ENCODE data around the gene CAMK2A. TPM values are rescaled to one million over a fixed set of nuclear protein-coding genes. Genes with fewer than 3 reads are reported as not detected.
A peak's percentile ranks its signal among the peaks of the same experiment; 100 is the strongest.

Gene CAMK2A
- total and polyA plus RNA-seq, 2 experiments from 2014 or later = 0.43 TPM; not detected in 1

DNA sequence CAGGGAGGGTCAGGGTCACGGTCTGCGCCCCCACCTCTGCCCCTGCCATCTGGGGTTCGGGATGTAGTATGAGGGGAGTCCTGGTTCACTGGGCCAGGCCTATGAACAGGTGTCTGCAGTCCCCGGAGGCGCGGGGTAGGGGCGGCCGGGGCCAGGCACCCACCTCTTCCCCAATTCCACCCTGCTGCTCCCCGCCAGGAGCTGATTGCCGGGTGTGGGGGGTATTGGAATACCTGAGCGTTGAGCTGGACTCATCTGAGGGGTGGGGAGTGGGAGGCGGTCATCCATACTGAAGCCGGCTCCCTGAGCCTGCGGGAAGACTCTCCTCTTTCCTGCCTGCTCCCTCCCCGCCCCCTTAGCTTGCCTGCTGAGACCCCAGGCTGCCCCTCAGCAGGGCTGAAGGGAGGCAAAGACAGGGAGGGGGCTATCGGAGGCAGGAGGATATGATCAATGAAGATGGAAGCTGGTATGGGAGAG, 99.0 kb downstream of the CAMK2A start:
- Histone ChIP-seq H3K27ac (no peak overlapping the region), H2AFZ (no peak overlapping the region), H3K36me3 (ENCODE audit: low read depth) (no peaks in the 10 kb centered on the region), H4K20me1 (ENCODE audit: insufficient read depth) (no peaks in the 10 kb centered on the region), H3K4me3 (no peak overlapping the region), H3F3A (ENCODE audit: insufficient read depth) (no peaks in the 10 kb centered on the region), H3K9ac (no peak overlapping the region), H3K79me2 (ENCODE audit: insufficient read depth) (no peaks in the 10 kb centered on the region), H3K4me1 (ENCODE audit: insufficient read depth) (no peaks in the 10 kb centered on the region), H3K4me2 (ENCODE audit: unreplicated experiment) (no peak overlapping the region), H3K9me2 (ENCODE audit: insufficient read depth) (no peaks in the 10 kb centered on the region), H3K9me3 (ENCODE audit: low read depth) (no peaks in the 10 kb centered on the region), H3K27me3 (replicated peaks; ENCODE audit: insufficient read depth) (peaks cover 39% of the 10 kb centered on the region)
- WGBS, 2 experiments (ENCODE audit: low coverage in 1 of 2, low lambda C conversion rate in 2 of 2, missing lambda C conversion rate in 2 of 2) = 41 to 58% methylated on average over 7 to 15 of the region's 16 CpGs
- TF ChIP-seq EZH2 (IDR thresholded peaks at IDR 0.05; ENCODE audit: insufficient read depth, poor library complexity, severe bottlenecking) (no peak), EZH2phosphoT487 (IDR thresholded peaks at IDR 0.05; ENCODE audit: insufficient read depth, low read depth) (no peak)
- in situ Hi-C loops (cut with MboI) = no loop called here
- DNase-seq = no peak

DNA sequence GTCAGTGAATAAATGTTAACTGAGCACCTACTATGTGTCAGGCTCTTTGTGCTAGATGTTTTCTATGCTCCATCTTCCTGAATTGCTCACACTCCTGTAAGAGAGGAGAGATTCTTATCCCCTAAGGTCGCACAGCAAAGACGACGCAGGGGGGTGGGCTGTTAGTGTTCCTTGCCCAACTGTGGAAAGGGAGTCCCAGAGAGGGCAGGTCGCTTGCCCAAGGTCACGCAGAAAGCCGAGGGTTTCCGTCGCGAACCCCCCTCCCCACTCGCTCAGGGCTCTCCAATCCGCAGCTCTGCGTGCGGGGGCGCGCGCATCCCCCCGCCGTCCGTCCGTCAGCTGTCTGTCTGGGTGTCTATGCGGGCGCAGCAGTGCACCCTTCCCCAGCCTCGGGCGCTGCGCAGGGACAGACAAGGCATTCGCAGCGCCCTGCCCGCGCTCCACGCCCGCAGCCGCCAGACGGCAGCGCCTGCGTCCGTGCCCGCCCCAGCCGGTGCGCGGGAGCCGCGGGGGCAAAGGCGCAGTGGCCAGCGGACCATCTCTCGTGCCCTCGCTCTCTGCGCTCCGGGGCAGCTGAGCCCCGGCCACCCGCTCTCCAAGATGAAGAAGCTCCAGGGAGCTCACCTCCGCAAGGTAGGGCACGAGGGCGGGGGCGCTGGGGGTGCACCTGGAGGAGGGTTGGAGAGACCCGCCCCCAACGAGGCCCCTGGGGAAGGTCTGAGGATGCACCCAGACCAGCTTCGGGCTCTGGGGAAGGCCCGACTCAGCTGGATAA, 99.7 kb downstream of the CAMK2A start, which contains the start of gene SLC6A7:
TSS of gene SLC6A7 (plus strand) at position 335 of the 775 bp plus-strand sequence. CDS start at position 601, 266 bp downstream.
- Histone ChIP-seq H3K4me3 (no peak within 1 kb of the TSS), H3F3A (ENCODE audit: insufficient read depth) (no peaks in the 10 kb centered on the region), H3K27ac (no peak within 1 kb of the TSS), H3K9me3 (ENCODE audit: low read depth) (no peaks in the 10 kb centered on the region), H3K36me3 (ENCODE audit: low read depth) (no peaks in the 10 kb centered on the region), H3K4me1 (ENCODE audit: insufficient read depth) (no peaks in the 10 kb centered on the region), H2AFZ (no peak within 1 kb of the TSS), H3K9ac (no peak within 1 kb of the TSS), H4K20me1 (ENCODE audit: insufficient read depth) (no peaks in the 10 kb centered on the region), H3K27me3 (replicated peaks; ENCODE audit: insufficient read depth) (peaks cover 39% of the 10 kb centered on the region), H3K9me2 (ENCODE audit: insufficient read depth) (no peaks in the 10 kb centered on the region), H3K79me2 (ENCODE audit: insufficient read depth) (no peaks in the 10 kb centered on the region), H3K4me2 (ENCODE audit: unreplicated experiment) (peak within 1 kb of the TSS; percentile 57)
- WGBS, 2 experiments (ENCODE audit: low coverage in 1 of 2, low lambda C conversion rate in 2 of 2, missing lambda C conversion rate in 2 of 2) = 7 to 9% methylated on average over 46 to 58 of the region's 58 CpGs
- TF ChIP-seq EZH2 (IDR thresholded peaks at IDR 0.05; ENCODE audit: insufficient read depth, poor library complexity, severe bottlenecking) (no peak), EZH2phosphoT487 (IDR thresholded peaks at IDR 0.05; ENCODE audit: insufficient read depth, low read depth) (no peak)
- in situ Hi-C loops (cut with MboI) = no loop called here
- DNase-seq = peak; percentile 34

DNA sequence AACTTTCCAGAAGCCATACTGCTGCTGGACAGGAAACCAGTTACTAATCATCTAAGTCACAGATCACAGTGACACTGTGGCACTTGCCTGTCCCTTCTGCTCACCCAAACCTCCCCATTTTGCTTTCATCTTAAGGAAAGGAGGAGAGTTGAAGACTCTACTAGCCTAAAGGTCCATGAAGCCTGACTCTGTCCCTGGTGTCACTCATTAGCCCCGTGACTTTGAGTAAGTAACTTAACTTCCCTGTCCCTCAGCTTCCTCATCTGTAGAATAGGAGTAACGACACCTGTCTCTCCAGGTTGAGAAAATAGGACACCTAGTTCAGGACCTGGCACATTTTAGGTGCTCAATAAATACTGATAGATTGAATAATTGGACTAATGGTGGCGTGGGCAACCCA, 100.2 kb downstream of the CAMK2A start:
- Histone ChIP-seq H3F3A (ENCODE audit: insufficient read depth) (no peaks in the 10 kb centered on the region), H3K27me3 (replicated peaks; ENCODE audit: insufficient read depth) (peaks cover 39% of the 10 kb centered on the region), H3K9ac (no peak overlapping the region), H3K4me2 (ENCODE audit: unreplicated experiment) (no peak overlapping the region), H3K27ac (no peak overlapping the region), H3K4me1 (ENCODE audit: insufficient read depth) (no peaks in the 10 kb centered on the region), H3K36me3 (ENCODE audit: low read depth) (no peaks in the 10 kb centered on the region), H3K9me3 (ENCODE audit: low read depth) (no peaks in the 10 kb centered on the region), H3K4me3 (no peak overlapping the region), H3K9me2 (ENCODE audit: insufficient read depth) (no peaks in the 10 kb centered on the region), H2AFZ (no peak overlapping the region), H3K79me2 (ENCODE audit: insufficient read depth) (no peaks in the 10 kb centered on the region), H4K20me1 (ENCODE audit: insufficient read depth) (no peaks in the 10 kb centered on the region)
- in situ Hi-C loops (cut with MboI) = no loop called here
- 70 to 71% methylated on average over 3 of the region's 3 CpGs for WGBS, 2 experiments (ENCODE audit: low coverage in 1 of 2, low lambda C conversion rate in 2 of 2, missing lambda C conversion rate in 2 of 2)
- no peak for DNase-seq
- no peak for TF ChIP-seq EZH2phosphoT487 (IDR thresholded peaks at IDR 0.05; ENCODE audit: insufficient read depth, low read depth)
- TF ChIP-seq EZH2 (IDR thresholded peaks at IDR 0.05; ENCODE audit: insufficient read depth, poor library complexity, severe bottlenecking) = peak; percentile 9

DNA sequence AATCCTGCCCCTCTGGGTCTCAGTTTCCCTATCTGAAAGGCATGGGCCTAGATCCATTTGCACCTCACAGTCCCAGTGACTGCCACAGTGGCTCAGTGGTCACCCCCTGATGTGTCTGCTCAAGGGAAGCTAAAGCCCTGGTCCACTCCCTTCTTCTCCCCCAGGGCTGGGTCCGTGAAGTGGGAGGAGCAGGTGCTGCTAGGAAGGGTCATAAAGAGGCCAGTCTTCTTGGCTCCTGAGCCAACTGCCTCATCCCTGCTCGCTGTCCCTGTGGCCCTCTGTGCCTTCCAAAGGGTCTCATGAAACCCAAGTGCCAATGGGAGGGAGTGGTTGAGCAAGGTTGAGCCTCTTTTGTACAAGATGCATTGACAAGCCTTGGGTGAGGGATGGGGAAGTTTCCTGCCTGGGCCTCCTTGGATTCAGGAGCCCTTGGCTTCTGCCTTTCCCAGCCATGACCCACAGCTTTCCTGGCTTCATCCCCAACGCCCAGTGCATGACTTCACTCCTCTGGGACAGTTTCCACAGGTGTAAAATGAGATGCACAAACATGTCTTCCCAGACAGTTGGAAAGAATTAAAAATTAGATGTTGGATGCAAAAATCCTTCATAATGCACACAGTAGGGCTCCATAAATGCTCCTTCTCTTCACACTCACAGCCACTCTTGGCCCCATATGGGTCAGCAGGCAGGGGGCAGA, 101.3 kb downstream of the CAMK2A start:
- Histone ChIP-seq H3K9me3 (ENCODE audit: low read depth) (no peaks in the 10 kb centered on the region), H3K9me2 (ENCODE audit: insufficient read depth) (no peaks in the 10 kb centered on the region), H3K36me3 (ENCODE audit: low read depth) (no peaks in the 10 kb centered on the region), H3K9ac (no peak overlapping the region), H3K27ac (no peak overlapping the region), H3K4me2 (ENCODE audit: unreplicated experiment) (no peak overlapping the region), H4K20me1 (ENCODE audit: insufficient read depth) (no peaks in the 10 kb centered on the region), H3K27me3 (replicated peaks; ENCODE audit: insufficient read depth) (peaks cover 39% of the 10 kb centered on the region), H3K4me3 (no peak overlapping the region), H3K79me2 (ENCODE audit: insufficient read depth) (no peaks in the 10 kb centered on the region), H3F3A (ENCODE audit: insufficient read depth) (no peaks in the 10 kb centered on the region), H3K4me1 (ENCODE audit: insufficient read depth) (no peaks in the 10 kb centered on the region), H2AFZ (no peak overlapping the region)
- DNase-seq = no peak
- 29 to 45% methylated on average over 3 of the region's 3 CpGs for WGBS, 2 experiments (ENCODE audit: low coverage in 1 of 2, low lambda C conversion rate in 2 of 2, missing lambda C conversion rate in 2 of 2)
- in situ Hi-C loops (cut with MboI) = no loop called here
- TF ChIP-seq EZH2phosphoT487 (IDR thresholded peaks at IDR 0.05; ENCODE audit: insufficient read depth, low read depth) (no peak), EZH2 (IDR thresholded peaks at IDR 0.05; ENCODE audit: insufficient read depth, poor library complexity, severe bottlenecking) (no peak)
